Hepatocyte (in vitro differentiated cells): Measurements from ENCODE around the gene FRZB. TPM values are rescaled to one million over a fixed set of nuclear protein-coding genes. Genes with fewer than 3 reads are reported as not detected.

ENCODE experiments used
- DNase-seq: peaks from one replicate; pipeline ENCODE4 v3.0.0-alpha.2; 2016; ENCODE audit warnings: low spot score
- H2AFZ ChIP-seq: fragments of 200-600 bp; sonication (generic); 2 replicates; pipeline ENCODE4 v1.6.0; 2016; ENCODE audit warnings: antibody characterized with exemption, mild to moderate bottlenecking
- H3K27ac ChIP-seq: fragments of 200-600 bp; sonication (generic); 2 replicates; pipeline ENCODE4 v1.5.1; 2016; ENCODE audit warnings: mild to moderate bottlenecking
- H3K27me3 ChIP-seq: fragments of 200-600 bp; sonication (generic); 2 replicates; pipeline ENCODE4 v1.6.1; 2016
- H3K36me3 ChIP-seq: fragments of 200-600 bp; sonication (generic); replicated peaks from 2 replicates; pipeline ENCODE4 v1.5.1; 2016; ENCODE audit warnings: low read depth; ENCODE audit not compliant: insufficient read depth
- H3K4me1 ChIP-seq: fragments of 200-600 bp; sonication (generic); 2 replicates; pipeline ENCODE4 v1.5.1; 2016; ENCODE audit warnings: mild to moderate bottlenecking, moderate library complexity; ENCODE audit not compliant: insufficient read depth
- H3K4me2 ChIP-seq: fragments of 200-600 bp; sonication (generic); 2 replicates; pipeline ENCODE4 v1.6.0; 2016
- H3K4me3 ChIP-seq: fragments of 200-600 bp; sonication (generic); 2 replicates; pipeline ENCODE4 v1.5.1; 2016; ENCODE audit warnings: mild to moderate bottlenecking
- H3K79me2 ChIP-seq: fragments of 200-600 bp; sonication (generic); 2 replicates; pipeline ENCODE4 v1.6.0; 2017; ENCODE audit warnings: mild to moderate bottlenecking
- H3K9me2 ChIP-seq: fragments of 200-600 bp; sonication (generic); replicated peaks from 2 replicates; pipeline ENCODE4 v1.6.0; 2017; ENCODE audit warnings: mild to moderate bottlenecking; ENCODE audit not compliant: insufficient read depth
- H3K9me3 ChIP-seq: fragments of 200-600 bp; sonication (generic); 2 replicates; pipeline ENCODE4 v1.5.1; 2016; ENCODE audit warnings: low read depth, mild to moderate bottlenecking
- H4K20me1 ChIP-seq: fragments of 200-600 bp; sonication (generic); 2 replicates; pipeline ENCODE4 v1.6.0; 2016; ENCODE audit warnings: mild to moderate bottlenecking; ENCODE audit not compliant: insufficient read depth, poor library complexity, severe bottlenecking
- CTCF ChIP-seq: fragments of 200-600 bp; sonication (generic); IDR thresholded peaks from 2 replicates; pipeline ENCODE4 v1.5.1; 2016; ENCODE audit warnings: antibody characterized with exemption, mild to moderate bottlenecking; ENCODE audit not compliant: poor library complexity
- EZH2 ChIP-seq: fragments of 200-600 bp; sonication (generic); IDR thresholded peaks from 2 replicates; pipeline ENCODE4 v1.6.1; 2016; ENCODE audit warnings: antibody characterized with exemption, mild to moderate bottlenecking, borderline replicate concordance
- EZH2phosphoT487 ChIP-seq: fragments of 200-600 bp; sonication (generic); IDR thresholded peaks from one replicate; pipeline ENCODE4 v1.6.1; 2018; ENCODE audit warnings: antibody characterized with exemption, mild to moderate bottlenecking, low read depth, moderate library complexity; ENCODE audit not compliant: unreplicated experiment, severe bottlenecking
- WGBS: methylation state at CpG from one replicate; pipeline ENCODE4 v1.1.6; 2016; ENCODE audit warnings: low lambda C conversion rate; ENCODE audit errors: missing lambda C conversion rate; 5-methylcytosine and 5-hydroxymethylcytosine counted together
- polyA plus RNA-seq: library from polyadenylated mRNA; unstranded; fragments of >200 nt; fragmentation: Nextera tagmentation; extraction: Ambion mirVana; gene quantifications from 2 replicates; pipeline ENCODE4 v1.2.1, GENCODE V29; 2016
- total RNA-seq: library from RNA; depleted of rRNA; stranded (reverse); fragments of >200 nt; gene quantifications from 2 replicates; pipeline ENCODE4 v1.2.3, GENCODE V29; 2014

FRZB gene
- total and polyA plus RNA-seq, 2 experiments from 2014 or later, result 118 to 375 TPM

GRCh38 chr2:182821182-182821581 is 45.3 kb downstream of the FRZB start:
- H3K36me3 ChIP-seq, result no peaks in the 10 kb centered on the region
- H3K27me3 ChIP-seq, result no peaks in the 10 kb centered on the region
- no peaks in the 10 kb centered on the region for H4K20me1 ChIP-seq
- no peaks in the 10 kb centered on the region for H3K9me2 ChIP-seq
- no peak for TF ChIP-seq EZH2
- TF ChIP-seq CTCF, result no peak
- no peak for TF ChIP-seq EZH2phosphoT487
- H2AFZ ChIP-seq, result no peak overlapping the region
- 84% methylated on average over 2 of the region's 2 CpGs for WGBS
- no peaks in the 10 kb centered on the region for H3K79me2 ChIP-seq
- H3K4me2 ChIP-seq, result no peak overlapping the region
- H3K4me3 ChIP-seq, result no peak overlapping the region
- no peak overlapping the region for H3K27ac ChIP-seq
- H3K4me1 ChIP-seq, result peaks cover 29% of the 10 kb centered on the region
- no peaks in the 10 kb centered on the region for H3K9me3 ChIP-seq
- DNase-seq, result no peak

DNA sequence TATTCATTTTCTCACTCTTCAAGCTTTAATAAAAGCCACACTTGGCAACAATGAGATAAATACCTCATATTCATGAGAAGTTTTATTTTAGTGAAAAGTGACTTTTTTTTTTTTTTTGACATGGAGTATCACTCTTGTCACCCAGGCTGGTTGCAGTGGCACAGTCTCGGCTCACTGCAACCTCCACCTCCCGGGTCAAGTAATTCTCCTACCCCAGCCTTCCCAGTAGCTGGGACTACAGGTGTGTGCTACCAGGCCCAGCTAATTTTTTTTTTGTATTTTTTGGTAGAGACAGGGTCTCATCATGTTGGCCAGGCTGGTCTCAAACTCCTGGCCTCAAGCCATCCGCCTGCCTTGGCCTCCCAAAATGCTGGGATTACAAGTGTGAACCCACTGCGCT is 47.0 kb downstream of the FRZB start:
- Histone ChIP-seq H3K4me1 (peaks cover 27% of the 10 kb centered on the region), H2AFZ (no peak overlapping the region), H3K9me3 (no peaks in the 10 kb centered on the region), H3K27me3 (no peaks in the 10 kb centered on the region), H3K4me3 (no peak overlapping the region), H3K27ac (no peak overlapping the region), H3K79me2 (no peaks in the 10 kb centered on the region), H3K36me3 (no peaks in the 10 kb centered on the region), H3K4me2 (no peak overlapping the region), H3K9me2 (no peaks in the 10 kb centered on the region), H4K20me1 (no peaks in the 10 kb centered on the region)
- DNase-seq, result no peak
- TF ChIP-seq CTCF, result no peak
- no peak for TF ChIP-seq EZH2phosphoT487
- no peak for TF ChIP-seq EZH2
- 97% methylated on average over 4 of the region's 4 CpGs for WGBS

- WGBS, result 53% methylated on average over 4 of the region's 4 CpGs
- Histone ChIP-seq H3K9me3 (no peaks in the 10 kb centered on the region), H2AFZ (no peak overlapping the region), H4K20me1 (no peaks in the 10 kb centered on the region), H3K27me3 (no peaks in the 10 kb centered on the region), H3K4me3 (no peak overlapping the region), H3K9me2 (no peaks in the 10 kb centered on the region), H3K79me2 (no peaks in the 10 kb centered on the region), H3K4me2 (no peak overlapping the region), H3K36me3 (no peaks in the 10 kb centered on the region), H3K27ac (no peak overlapping the region), H3K4me1 (peaks cover 27% of the 10 kb centered on the region)
- TF ChIP-seq EZH2phosphoT487 (no peak), EZH2 (no peak), CTCF (no peak)
- no peak for DNase-seq
These were observed 47.5 kb downstream of the FRZB start for GRCh38 chr2:182818925-182819324.

DNA sequence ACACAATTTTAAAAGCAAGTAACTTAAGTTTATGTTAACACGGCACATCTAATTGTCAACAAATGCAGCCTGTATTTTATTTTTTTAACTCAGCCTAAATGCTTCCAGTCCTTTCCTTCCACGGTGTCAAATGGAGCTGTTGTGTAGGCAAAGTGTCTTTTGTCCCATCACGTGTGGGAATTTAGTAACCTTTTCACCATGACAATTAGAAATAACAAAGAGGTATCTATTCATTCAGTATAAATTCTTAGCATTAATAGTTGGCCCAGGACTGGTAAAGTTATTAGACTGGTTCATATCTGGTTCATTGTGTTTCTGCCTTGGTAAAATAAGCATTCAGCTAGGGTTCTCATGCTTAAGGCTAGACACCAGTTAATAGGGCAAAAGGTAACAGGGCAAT is 47.9 kb downstream of the FRZB start:
- H3K4me2 ChIP-seq, result no peak overlapping the region
- 52% methylated on average over 3 of the region's 3 CpGs for WGBS

More for the DNA sequence above, 47.9 kb downstream of the FRZB start:
- no peaks in the 10 kb centered on the region for H3K9me3 ChIP-seq
- H3K9me2 ChIP-seq, result no peaks in the 10 kb centered on the region
- no peak overlapping the region for H3K4me3 ChIP-seq
- no peak for TF ChIP-seq EZH2phosphoT487
- TF ChIP-seq EZH2, result no peak
- no peak for TF ChIP-seq CTCF
- no peak overlapping the region for H2AFZ ChIP-seq
- no peaks in the 10 kb centered on the region for H3K79me2 ChIP-seq
- peaks cover 27% of the 10 kb centered on the region for H3K4me1 ChIP-seq
- no peak overlapping the region for H3K27ac ChIP-seq
- H3K36me3 ChIP-seq, result no peaks in the 10 kb centered on the region
- no peak for DNase-seq
- no peaks in the 10 kb centered on the region for H4K20me1 ChIP-seq
- no peaks in the 10 kb centered on the region for H3K27me3 ChIP-seq
